Natural killer cell (primary cell): ENCODE data around the gene TMEM132A. TPM values are rescaled to one million over a fixed set of nuclear protein-coding genes. Genes with fewer than 3 reads are reported as not detected.

ENCODE experiments used
- ATAC-seq, 3 donors: fragments of 150-1000 bp in 2 of 3; fragments of 200-7000 bp in 1 of 3; cut with Tn5 transposase; 1 replicate in 1 of 3; 2 replicates in 2 of 3; pipeline ENCODE4 v1.10.0; 2021; ENCODE audit warnings: mild to moderate bottlenecking in 2 of 3, moderate library complexity in 2 of 3
- DNase-seq, 2 donors: peaks; one replicate each; pipeline versions ENCODE4 v3.0.0 to v3.0.0-alpha.2; 2013 to 2021; ENCODE audit warnings: mixed read lengths in 1 of 2
- H3K27ac ChIP-seq: one replicate; pipeline ENCODE4 v1.5.1; 2013; ENCODE audit warnings: mild to moderate bottlenecking, low read length
- H3K27me3 ChIP-seq: one replicate; pipeline ENCODE4 v1.6.1; 2013; ENCODE audit warnings: low read length; ENCODE audit not compliant: control insufficient read depth, insufficient read depth
- H3K36me3 ChIP-seq: one replicate; pipeline ENCODE4 v1.6.1; 2013; ENCODE audit warnings: low read length; ENCODE audit not compliant: control insufficient read depth, insufficient read depth
- H3K4me1 ChIP-seq: one replicate; pipeline ENCODE4 v1.6.1; 2013; ENCODE audit warnings: low read length; ENCODE audit not compliant: control insufficient read depth, insufficient read depth
- H3K4me3 ChIP-seq: one replicate; pipeline ENCODE4 v1.5.1; 2013; ENCODE audit warnings: low read length
- H3K9me3 ChIP-seq: one replicate; pipeline ENCODE4 v1.6.1; 2013; ENCODE audit warnings: low read length; ENCODE audit not compliant: control insufficient read depth, insufficient read depth
- H3K27ac Mint-ChIP-seq, 2 donors: one replicate each; pipeline ENCODE4 v1.8.0; 2022; ENCODE audit warnings: mild to moderate bottlenecking in 2 of 2, mixed read lengths in 2 of 2, moderate library complexity in 1 of 2
- H3K27me3 Mint-ChIP-seq, 2 donors: one replicate each; pipeline ENCODE4 v1.8.0; 2022; ENCODE audit warnings: low read depth in 2 of 2, mixed read lengths in 2 of 2
- H3K36me3 Mint-ChIP-seq: one replicate; pipeline ENCODE4 v1.8.0; 2022; ENCODE audit warnings: mixed read lengths
- H3K4me1 Mint-ChIP-seq, 2 donors: one replicate each; pipeline ENCODE4 v1.8.0; 2022; ENCODE audit warnings: mixed read lengths in 2 of 2
- H3K4me3 Mint-ChIP-seq: one replicate; pipeline ENCODE4 v1.8.0; 2022; ENCODE audit warnings: mild to moderate bottlenecking, moderate library complexity, mixed read lengths
- H3K9me3 Mint-ChIP-seq, 2 donors: one replicate each; pipeline ENCODE4 v1.8.0; 2022; ENCODE audit warnings: mixed read lengths in 2 of 2
- CTCF ChIP-seq: fragments of 200-600 bp; IDR thresholded peaks from one replicate; pipeline ENCODE4 v1.8.0; 2022; ENCODE audit warnings: antibody characterized with exemption
- WGBS: methylation state at CpG from one replicate; pipeline ENCODE4 v1.1.7; 2013; ENCODE audit warnings: missing lambda C conversion rate; ENCODE audit not compliant: insufficient coverage; 5-methylcytosine and 5-hydroxymethylcytosine counted together
- intact Hi-C: fragments of 100-400 bp; cut with micrococcal nuclease; formaldehyde crosslinking; loops from one replicate; pipeline ENCODE4 v1.14.2; 2022
- total RNA-seq, 4 donors: library from RNA; stranded (reverse); fragments of 120-200 nt in 1 of 4; gene quantifications; one replicate each; pipeline versions ENCODE4 v1.2.3 to v1.2.4, GENCODE V29; 2013 to 2022

The TMEM132A gene
- total RNA-seq, 3 donors from 2014 or later (not counting 1 experiment from before 2014, with no cell fraction given): not detected

GRCh38 chr11:60927061-60927592 lies 2.9 kb downstream of the TMEM132A start:
- WGBS: 89% methylated on average over 8 of the region's 8 CpGs
- Mint-ChIP-seq H3K27me3 (peaks cover 7 to 34% of the 10 kb centered on the region in 2 donors), H3K27ac (no peak overlapping the region), H3K4me1 (peaks cover 0 to 12% of the 10 kb centered on the region in 2 donors), H3K4me3 (no peak overlapping the region), H3K9me3 (no peaks in the 10 kb centered on the region), H3K36me3 (peaks cover 7% of the 10 kb centered on the region)
- Histone ChIP-seq H3K36me3 (peaks cover 11% of the 10 kb centered on the region), H3K27ac (no peak overlapping the region), H3K4me1 (peaks cover 23% of the 10 kb centered on the region), H3K4me3 (no peak overlapping the region), H3K9me3 (no peaks in the 10 kb centered on the region), H3K27me3 (peaks cover 19% of the 10 kb centered on the region)
- TF ChIP-seq CTCF: no peak
- intact Hi-C loops: no loop called here
- ATAC-seq (no peak), DNase-seq (no peak)

GRCh38 chr11:60927600-60927999 lies 3.3 kb downstream of the TMEM132A start:
- Histone ChIP-seq H3K27me3 (peaks cover 19% of the 10 kb centered on the region), H3K9me3 (no peaks in the 10 kb centered on the region), H3K36me3 (peaks cover 6% of the 10 kb centered on the region), H3K27ac (no peak overlapping the region), H3K4me1 (peaks cover 23% of the 10 kb centered on the region), H3K4me3 (no peak overlapping the region)
- Mint-ChIP-seq H3K9me3 (no peaks in the 10 kb centered on the region), H3K4me3 (no peak overlapping the region), H3K27ac (no peak overlapping the region), H3K36me3 (peaks cover 2% of the 10 kb centered on the region), H3K27me3 (peaks cover 7 to 34% of the 10 kb centered on the region in 2 donors), H3K4me1 (peaks cover 0 to 9% of the 10 kb centered on the region in 2 donors)
- no peak for DNase-seq
- no peak for TF ChIP-seq CTCF
- 90% methylated on average over 16 of the region's 16 CpGs for WGBS
- ATAC-seq: no peak
- intact Hi-C loops: no loop called here

GRCh38 chr11:60928563-60929001 lies 4.3 kb downstream of the TMEM132A start:
- Histone ChIP-seq H3K27ac (no peak overlapping the region), H3K27me3 (peaks cover 16% of the 10 kb centered on the region), H3K4me3 (no peak overlapping the region), H3K9me3 (no peaks in the 10 kb centered on the region), H3K4me1 (peaks cover 22% of the 10 kb centered on the region), H3K36me3 (no peaks in the 10 kb centered on the region)
- TF ChIP-seq CTCF: no peak
- Mint-ChIP-seq H3K27ac (no peak overlapping the region), H3K9me3 (no peaks in the 10 kb centered on the region), H3K4me3 (no peak overlapping the region), H3K4me1 (peaks cover 0 to 8% of the 10 kb centered on the region in 2 donors), H3K27me3 (peaks cover 7 to 32% of the 10 kb centered on the region in 2 donors), H3K36me3 (no peaks in the 10 kb centered on the region)
- intact Hi-C loops: no loop called here
- 91% methylated on average over 20 of the region's 20 CpGs for WGBS
- ATAC-seq (no peak), DNase-seq (no peak)

- TF ChIP-seq CTCF: no peak
- H3K27ac Mint-ChIP-seq: no peak overlapping the region
- peaks cover 7 to 35% of the 10 kb centered on the region in 2 donors for H3K27me3 Mint-ChIP-seq
- intact Hi-C loops: no loop called here
- H3K36me3 Mint-ChIP-seq: no peaks in the 10 kb centered on the region
- Histone ChIP-seq H3K4me1 (peaks cover 13% of the 10 kb centered on the region), H3K27me3 (peaks cover 8% of the 10 kb centered on the region), H3K27ac (no peak overlapping the region), H3K9me3 (no peaks in the 10 kb centered on the region), H3K4me3 (no peak overlapping the region), H3K36me3 (no peaks in the 10 kb centered on the region)
- WGBS: 88% methylated on average over 4 of the region's 4 CpGs
- H3K4me3 Mint-ChIP-seq: no peak overlapping the region
- no peaks in the 10 kb centered on the region for H3K9me3 Mint-ChIP-seq
- no peak for DNase-seq
- H3K4me1 Mint-ChIP-seq: peaks cover 0 to 7% of the 10 kb centered on the region in 2 donors
- ATAC-seq: no peak
Measured at GRCh38 chr11:60929764-60930163, 5.5 kb downstream of the TMEM132A start.
